ENCODE measurements around the gene AP1S1. TPM values are rescaled to one million over a fixed set of nuclear protein-coding genes. Genes with fewer than 3 reads are reported as not detected.

The AP1S1 gene
- total and polyA plus RNA-seq, 2 of the 13 experiments (the other 11 are each of a cell fraction or from before 2014, with no cell fraction given): 57.5 to 68.1 TPM

DNA sequence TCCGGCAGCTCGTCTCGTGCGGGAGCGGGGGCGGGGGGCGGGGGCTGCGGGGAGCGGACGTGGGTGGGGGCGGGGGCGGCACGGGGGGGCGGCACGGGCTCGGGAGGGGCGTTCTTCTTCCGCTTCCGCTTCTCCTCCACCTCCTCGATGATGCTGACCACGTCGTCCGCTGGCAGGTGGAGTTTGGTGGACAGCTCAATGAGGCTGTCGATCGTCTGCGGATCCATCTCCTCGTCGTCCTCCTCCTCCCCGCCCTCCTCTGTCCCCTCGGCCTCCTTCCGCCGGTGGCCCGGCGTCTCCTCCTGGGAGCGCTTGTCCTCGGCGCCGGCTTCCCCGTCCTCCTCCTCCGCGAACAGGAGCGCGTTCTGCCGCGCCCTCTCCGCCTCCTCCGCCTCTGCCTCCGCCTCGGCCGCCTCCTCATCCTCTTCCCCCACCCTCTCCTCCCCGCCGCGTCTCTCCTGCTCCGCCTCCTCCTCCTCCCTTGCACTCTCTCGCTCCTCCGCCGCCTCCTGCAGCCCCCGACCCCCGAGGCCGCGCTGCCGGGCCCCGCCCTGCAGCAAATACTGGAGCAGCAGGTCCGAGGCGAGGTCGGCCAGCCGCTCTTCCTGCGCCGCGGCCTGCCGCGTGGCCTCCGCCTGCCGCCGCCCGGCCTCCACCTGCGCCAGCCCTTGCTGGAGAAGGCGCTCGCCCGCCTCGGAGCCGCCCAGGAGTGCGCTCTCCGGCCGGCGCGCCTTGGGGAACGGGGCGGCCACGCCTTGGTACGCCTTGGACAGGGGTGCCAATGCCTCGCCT is 9.2 kb downstream of the AP1S1 start (continued):
- no peak for TF ChIP-seq KDM5B (CRISPR knock-in tag; IDR thresholded peaks at IDR 0.05; ENCODE audit: borderline replicate concordance)
- peak; percentile 38; the same call in 1 of the 2 replicates for TF ChIP-seq KDM2A (CRISPR knock-in tag; IDR thresholded peaks at IDR 0.05; ENCODE audit: borderline replicate concordance, low read depth)
- TF ChIP-seq PCBP1 (IDR thresholded peaks at IDR 0.05; ENCODE audit: borderline replicate concordance, low read depth, low read length): 0 out of 2 replicates have a peak, but pooled peaks have one; percentile 47

DNA sequence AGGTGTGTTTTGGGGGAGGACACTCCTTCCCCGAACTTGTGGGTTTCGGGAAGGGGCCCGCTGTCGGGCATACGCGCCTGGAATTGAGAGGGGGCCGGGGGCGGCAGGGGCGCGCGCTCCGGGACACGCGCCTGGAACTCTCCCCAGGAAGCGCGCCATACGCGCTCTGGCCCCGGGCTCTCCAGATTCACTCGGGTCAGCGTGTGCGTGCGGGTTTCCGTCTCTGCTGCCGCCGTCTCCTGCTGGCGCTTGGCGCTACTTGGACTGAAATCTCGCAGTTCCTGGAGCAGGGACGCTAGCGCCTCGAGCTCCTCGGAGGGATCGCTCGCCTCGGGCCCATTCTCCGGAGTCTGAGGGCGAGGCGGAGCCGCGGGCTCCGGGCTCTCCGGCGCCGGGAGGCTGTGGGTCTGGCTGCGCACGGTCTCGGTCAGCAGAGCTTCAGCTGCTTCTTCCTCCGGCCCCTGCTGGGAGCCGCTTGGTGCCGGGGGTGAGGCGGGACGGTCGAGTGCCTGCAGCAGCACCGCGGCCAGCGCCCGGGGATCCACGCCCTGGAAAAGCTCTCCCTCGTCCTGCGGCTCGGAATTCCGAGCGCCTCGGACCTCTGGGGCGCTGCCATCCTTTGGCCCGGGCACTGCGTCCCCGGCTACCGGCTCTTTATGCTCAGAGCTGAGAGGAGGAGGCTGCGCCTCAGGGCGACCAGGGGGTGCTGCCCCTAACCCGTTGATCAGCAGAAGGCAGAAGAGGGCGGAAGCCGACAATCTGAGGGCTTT is 10.0 kb downstream of the AP1S1 start:
- WGBS (ENCODE audit: low lambda C conversion rate): 37% methylated on average over 28 of the region's 75 CpGs
- H3K36me3 ChIP-seq (replicated peaks in 1 of 2; ENCODE audit: control insufficient read depth in 1 of 2, insufficient read depth in 2 of 2, low read length in 2 of 2): no peaks in the 10 kb centered on the region; a peak in 1 of 5 replicates
- BruUV-seq (replicated peaks): no TSS peak
- H3K27me3 ChIP-seq (ENCODE audit: control insufficient read depth in 1 of 2, insufficient read depth in 2 of 2, low read length in 2 of 2): peaks cover 0 to 40% of the 10 kb centered on the region in 2 experiments; a peak in 4 of 5 replicates
- peak; percentile 65 for ATAC-seq
- no peak overlapping the region for H3K27ac ChIP-seq (ENCODE audit: extremely low read length, insufficient read depth, low read length)
- no peak for DNase-seq (ENCODE audit: low spot score)
- H2AFZ ChIP-seq (ENCODE audit: low read length): no peak overlapping the region
- FAIRE-seq: no peak
- peak overlapping the region; percentile 69 for H3K4me2 ChIP-seq (ENCODE audit: low read depth, low read length)
- in situ Hi-C loops (cut with HindIII; ENCODE audit: extremely low pct_ligation_motif_present, low pct_unique_long_range_greater_than_20kb): no loop called here
- ChIA-PET CTCF (ENCODE audit: low intra/inter-chr PET ratio, low total read pairs) (no interaction called here), POLR2A (no interaction called here)
- peaks cover 40% of the 10 kb centered on the region for H3K4me1 ChIP-seq (ENCODE audit: insufficient read depth, low read length)
- intact Hi-C loops (cut with micrococcal nuclease; ENCODE audit: unreplicated experiment): no loop called here
- peak overlapping the region in 1 of 3 experiments; percentile 64; a peak in 1 of 6 replicates for H3K4me3 ChIP-seq (replicated peaks in 1 of 3; ENCODE audit: insufficient read depth in 1 of 3, low read depth in 2 of 3, low read length in 3 of 3)
- H3K79me2 ChIP-seq (ENCODE audit: insufficient read depth, low read length): no peaks in the 10 kb centered on the region
- no peaks in the 10 kb centered on the region for H3K9me3 ChIP-seq (ENCODE audit: low read length)
- peaks cover 9% of the 10 kb centered on the region; the same call in 1 of the 2 replicates for H4K20me1 ChIP-seq (ENCODE audit: insufficient read depth, low read length)
- no peak overlapping the region for H3K9ac ChIP-seq (ENCODE audit: insufficient read depth, low read depth, low read length)
- TF ChIP-seq, protein P1, sequence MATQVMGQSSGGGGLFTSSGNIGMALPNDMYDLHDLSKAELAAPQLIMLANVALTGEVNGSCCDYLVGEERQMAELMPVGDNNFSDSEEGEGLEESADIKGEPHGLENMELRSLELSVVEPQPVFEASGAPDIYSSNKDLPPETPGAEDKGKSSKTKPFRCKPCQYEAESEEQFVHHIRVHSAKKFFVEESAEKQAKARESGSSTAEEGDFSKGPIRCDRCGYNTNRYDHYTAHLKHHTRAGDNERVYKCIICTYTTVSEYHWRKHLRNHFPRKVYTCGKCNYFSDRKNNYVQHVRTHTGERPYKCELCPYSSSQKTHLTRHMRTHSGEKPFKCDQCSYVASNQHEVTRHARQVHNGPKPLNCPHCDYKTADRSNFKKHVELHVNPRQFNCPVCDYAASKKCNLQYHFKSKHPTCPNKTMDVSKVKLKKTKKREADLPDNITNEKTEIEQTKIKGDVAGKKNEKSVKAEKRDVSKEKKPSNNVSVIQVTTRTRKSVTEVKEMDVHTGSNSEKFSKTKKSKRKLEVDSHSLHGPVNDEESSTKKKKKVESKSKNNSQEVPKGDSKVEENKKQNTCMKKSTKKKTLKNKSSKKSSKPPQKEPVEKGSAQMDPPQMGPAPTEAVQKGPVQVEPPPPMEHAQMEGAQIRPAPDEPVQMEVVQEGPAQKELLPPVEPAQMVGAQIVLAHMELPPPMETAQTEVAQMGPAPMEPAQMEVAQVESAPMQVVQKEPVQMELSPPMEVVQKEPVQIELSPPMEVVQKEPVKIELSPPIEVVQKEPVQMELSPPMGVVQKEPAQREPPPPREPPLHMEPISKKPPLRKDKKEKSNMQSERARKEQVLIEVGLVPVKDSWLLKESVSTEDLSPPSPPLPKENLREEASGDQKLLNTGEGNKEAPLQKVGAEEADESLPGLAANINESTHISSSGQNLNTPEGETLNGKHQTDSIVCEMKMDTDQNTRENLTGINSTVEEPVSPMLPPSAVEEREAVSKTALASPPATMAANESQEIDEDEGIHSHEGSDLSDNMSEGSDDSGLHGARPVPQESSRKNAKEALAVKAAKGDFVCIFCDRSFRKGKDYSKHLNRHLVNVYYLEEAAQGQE (IDR thresholded peaks at IDR 0.05; ENCODE audit: borderline replicate concordance in 1 of 2, low read depth in 1 of 2, low read length in 2 of 2): peak; percentile 91 to 94
- TF ChIP-seq ZFAT (CRISPR knock-in tag; conservative IDR thresholded peaks at IDR 0.05): no peak
- TF ChIP-seq, protein P2, sequence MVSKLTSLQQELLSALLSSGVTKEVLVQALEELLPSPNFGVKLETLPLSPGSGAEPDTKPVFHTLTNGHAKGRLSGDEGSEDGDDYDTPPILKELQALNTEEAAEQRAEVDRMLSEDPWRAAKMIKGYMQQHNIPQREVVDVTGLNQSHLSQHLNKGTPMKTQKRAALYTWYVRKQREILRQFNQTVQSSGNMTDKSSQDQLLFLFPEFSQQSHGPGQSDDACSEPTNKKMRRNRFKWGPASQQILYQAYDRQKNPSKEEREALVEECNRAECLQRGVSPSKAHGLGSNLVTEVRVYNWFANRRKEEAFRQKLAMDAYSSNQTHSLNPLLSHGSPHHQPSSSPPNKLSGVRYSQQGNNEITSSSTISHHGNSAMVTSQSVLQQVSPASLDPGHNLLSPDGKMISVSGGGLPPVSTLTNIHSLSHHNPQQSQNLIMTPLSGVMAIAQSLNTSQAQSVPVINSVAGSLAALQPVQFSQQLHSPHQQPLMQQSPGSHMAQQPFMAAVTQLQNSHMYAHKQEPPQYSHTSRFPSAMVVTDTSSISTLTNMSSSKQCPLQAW (CRISPR knock-in tag; IDR thresholded peaks at IDR 0.05): no peak
- TF ChIP-seq SMAD1 (CRISPR knock-in tag; IDR thresholded peaks at IDR 0.05; ENCODE audit: borderline replicate concordance, low read depth): no peak
- TF ChIP-seq MXI1 (IDR thresholded peaks at IDR 0.05; ENCODE audit: borderline replicate concordance, low read depth, low read length): peak; percentile 49; the same call in 1 of the 3 replicates
- TF ChIP-seq STAT5B (CRISPR knock-in tag; IDR thresholded peaks at IDR 0.05): no peak
- TF ChIP-seq, protein P3, sequence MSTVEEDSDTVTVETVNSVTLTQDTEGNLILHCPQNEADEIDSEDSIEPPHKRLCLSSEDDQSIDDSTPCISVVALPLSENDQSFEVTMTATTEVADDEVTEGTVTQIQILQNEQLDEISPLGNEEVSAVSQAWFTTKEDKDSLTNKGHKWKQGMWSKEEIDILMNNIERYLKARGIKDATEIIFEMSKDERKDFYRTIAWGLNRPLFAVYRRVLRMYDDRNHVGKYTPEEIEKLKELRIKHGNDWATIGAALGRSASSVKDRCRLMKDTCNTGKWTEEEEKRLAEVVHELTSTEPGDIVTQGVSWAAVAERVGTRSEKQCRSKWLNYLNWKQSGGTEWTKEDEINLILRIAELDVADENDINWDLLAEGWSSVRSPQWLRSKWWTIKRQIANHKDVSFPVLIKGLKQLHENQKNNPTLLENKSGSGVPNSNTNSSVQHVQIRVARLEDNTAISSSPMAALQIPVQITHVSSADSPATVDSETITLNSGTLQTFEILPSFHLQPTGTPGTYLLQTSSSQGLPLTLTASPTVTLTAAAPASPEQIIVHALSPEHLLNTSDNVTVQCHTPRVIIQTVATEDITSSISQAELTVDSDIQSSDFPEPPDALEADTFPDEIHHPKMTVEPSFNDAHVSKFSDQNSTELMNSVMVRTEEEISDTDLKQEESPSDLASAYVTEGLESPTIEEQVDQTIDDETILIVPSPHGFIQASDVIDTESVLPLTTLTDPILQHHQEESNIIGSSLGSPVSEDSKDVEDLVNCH (CRISPR knock-in tag; IDR thresholded peaks at IDR 0.05): no peak
- TF ChIP-seq, protein P4, sequence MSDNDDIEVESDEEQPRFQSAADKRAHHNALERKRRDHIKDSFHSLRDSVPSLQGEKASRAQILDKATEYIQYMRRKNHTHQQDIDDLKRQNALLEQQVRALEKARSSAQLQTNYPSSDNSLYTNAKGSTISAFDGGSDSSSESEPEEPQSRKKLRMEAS (IDR thresholded peaks at IDR 0.05): peak; percentile 52; the same call in 1 of the 2 replicates

Data from HepG2 (cell line).